Activated CD4-positive, alpha-beta T cell treated with anti-CD3 and anti-CD28 coated beads, Interleukin-2, amount 10 ng/mL, durations not matched to agents 7 days and 5 days (primary cell): ENCODE data around the gene ARVCF. TPM values are rescaled to one million over a fixed set of nuclear protein-coding genes. Genes with fewer than 3 reads are reported as not detected.

Experiments
- CTCF ChIA-PET: fragments of 350-600 bp; sonication (Branson Sonifier 250); formaldehyde crosslinking; loops from one replicate; lab custom pipeline; 2021; ENCODE audit warnings: antibody characterized with exemption; lab: Charles Lee
- POLR2A ChIA-PET: fragments of 350-600 bp; sonication (Branson Sonifier 250); formaldehyde crosslinking; loops from one replicate; lab custom pipeline; 2021; ENCODE audit warnings: antibody characterized with exemption; lab: Charles Lee
- DNase-seq: peaks from one replicate; pipeline ENCODE4 v3.0.0-alpha.2; 2020
- H3K27ac Mint-ChIP-seq: one replicate; pipeline ENCODE4 v1.8.0; 2021; ENCODE audit warnings: mild to moderate bottlenecking, moderate library complexity, mixed read lengths
- H3K27me3 Mint-ChIP-seq: one replicate; pipeline ENCODE4 v1.8.0; 2021; ENCODE audit warnings: mixed read lengths
- H3K36me3 Mint-ChIP-seq: one replicate; pipeline ENCODE4 v1.8.0; 2021; ENCODE audit warnings: low read depth, mixed read lengths
- H3K4me1 Mint-ChIP-seq: one replicate; pipeline ENCODE4 v1.8.0; 2021; ENCODE audit warnings: mixed read lengths
- H3K4me3 Mint-ChIP-seq: one replicate; pipeline ENCODE4 v1.8.0; 2021; ENCODE audit warnings: mild to moderate bottlenecking, moderate library complexity, mixed read lengths
- H3K9me3 Mint-ChIP-seq: one replicate; pipeline ENCODE4 v1.8.0; 2021; ENCODE audit warnings: mixed read lengths
- total RNA-seq, 2 experiments: library from RNA; stranded (reverse); gene quantifications; one replicate each; pipeline ENCODE4 v1.2.3, GENCODE V29; 2021

ARVCF gene
- total RNA-seq, 2 experiments from 2014 or later, result 0.89 to 1.2 TPM

- no peak overlapping the region for H3K4me3 Mint-ChIP-seq
- no peaks in the 10 kb centered on the region for H3K4me1 Mint-ChIP-seq
- peaks cover 15% of the 10 kb centered on the region for H3K9me3 Mint-ChIP-seq
- H3K36me3 Mint-ChIP-seq, result peaks cover 38% of the 10 kb centered on the region
- ChIA-PET POLR2A (no interaction called here), CTCF (interaction anchor here (0.7 kb wide), 1 partner anchor 48 kb away, joined by 3 read pairs; no protein-coding TSS in a partner anchor)
- no peak for DNase-seq
- no peak overlapping the region for H3K27ac Mint-ChIP-seq
- no peaks in the 10 kb centered on the region for H3K27me3 Mint-ChIP-seq
Measured at GRCh38 chr22:20043997-20044342, 27.3 kb upstream of the ARVCF start.

GRCh38 chr22:20043057-20043996 is 26.7 kb upstream of the ARVCF start:
- ChIA-PET POLR2A (no interaction called here), CTCF (no interaction called here)
- no peak overlapping the region for H3K4me3 Mint-ChIP-seq
- H3K27me3 Mint-ChIP-seq, result no peaks in the 10 kb centered on the region
- H3K9me3 Mint-ChIP-seq, result peaks cover 10% of the 10 kb centered on the region
- no peaks in the 10 kb centered on the region for H3K4me1 Mint-ChIP-seq
- DNase-seq, result no peak
- no peak overlapping the region for H3K27ac Mint-ChIP-seq
- peaks cover 32% of the 10 kb centered on the region for H3K36me3 Mint-ChIP-seq

- no peaks in the 10 kb centered on the region for H3K9me3 Mint-ChIP-seq
- no peak overlapping the region for H3K4me3 Mint-ChIP-seq
- no peaks in the 10 kb centered on the region for H3K27me3 Mint-ChIP-seq
- CTCF ChIA-PET, result interaction anchor here (1.2 to 1.6 kb wide), 2 partner anchors 17 to 19 kb away, joined by 3 read pairs; partner anchors contain the start of gene TANGO2
- no peak overlapping the region for H3K27ac Mint-ChIP-seq
- peaks cover 19% of the 10 kb centered on the region for H3K36me3 Mint-ChIP-seq
- no peak for DNase-seq
- POLR2A ChIA-PET, result no interaction called here
- peaks cover 2% of the 10 kb centered on the region for H3K4me1 Mint-ChIP-seq
Measured at GRCh38 chr22:20040327-20041200, 23.9 kb upstream of the ARVCF start.

GRCh38 chr22:20039683-20040325 is 23.2 kb upstream of the ARVCF start:
- no peaks in the 10 kb centered on the region for H3K27me3 Mint-ChIP-seq
- no peak for DNase-seq
- no peak overlapping the region for H3K27ac Mint-ChIP-seq

GRCh38 chr22:20038574-20038973 is 22.0 kb upstream of the ARVCF start:
- H3K36me3 Mint-ChIP-seq, result peaks cover 19% of the 10 kb centered on the region
- POLR2A ChIA-PET, result no interaction called here
- CTCF ChIA-PET, result interaction anchor here (0.6 kb wide), 1 partner anchor 10 kb away, joined by 4 read pairs; no protein-coding TSS in a partner anchor
- H3K27ac Mint-ChIP-seq, result no peak overlapping the region
- no peaks in the 10 kb centered on the region for H3K27me3 Mint-ChIP-seq
- H3K4me1 Mint-ChIP-seq, result peaks cover 4% of the 10 kb centered on the region
- H3K9me3 Mint-ChIP-seq, result no peaks in the 10 kb centered on the region
- no peak for DNase-seq
- no peak overlapping the region for H3K4me3 Mint-ChIP-seq

More at GRCh38 chr22:20039683-20040325, 23.2 kb upstream of the ARVCF start:
- Mint-ChIP-seq H3K4me1 (peaks cover 2% of the 10 kb centered on the region), H3K36me3 (peaks cover 19% of the 10 kb centered on the region), H3K9me3 (no peaks in the 10 kb centered on the region), H3K4me3 (no peak overlapping the region)
- POLR2A ChIA-PET, result no interaction called here
- CTCF ChIA-PET, result interaction anchor here (1.0 to 1.6 kb wide), 3 partner anchors 17 to 20 kb away, joined by 3 to 5 read pairs (median 3); partner anchors contain the start of gene TANGO2

- no peaks in the 10 kb centered on the region for H3K9me3 Mint-ChIP-seq
- peaks cover 19% of the 10 kb centered on the region for H3K36me3 Mint-ChIP-seq
- no peak overlapping the region for H3K27ac Mint-ChIP-seq
- ChIA-PET POLR2A (no interaction called here), CTCF (interaction anchor here (0.7 kb wide), 1 partner anchor 35 kb away, joined by 3 read pairs; no protein-coding TSS in a partner anchor)
- H3K27me3 Mint-ChIP-seq, result no peaks in the 10 kb centered on the region
- H3K4me3 Mint-ChIP-seq, result no peak overlapping the region
- peaks cover 7% of the 10 kb centered on the region for H3K4me1 Mint-ChIP-seq
- no peak for DNase-seq
Measured at GRCh38 chr22:20037419-20037818, 20.8 kb upstream of the ARVCF start.

GRCh38 chr22:20036535-20037392 is 20.1 kb upstream of the ARVCF start:
- ChIA-PET CTCF (interaction anchor here (0.7 kb wide), 2 partner anchors 12 to 36 kb away, joined by 3 read pairs; no protein-coding TSS in a partner anchor), POLR2A (no interaction called here)
- no peak for DNase-seq
- no peaks in the 10 kb centered on the region for H3K27me3 Mint-ChIP-seq
- H3K27ac Mint-ChIP-seq, result no peak overlapping the region
- H3K4me1 Mint-ChIP-seq, result peaks cover 14% of the 10 kb centered on the region
- peaks cover 19% of the 10 kb centered on the region for H3K36me3 Mint-ChIP-seq
- H3K9me3 Mint-ChIP-seq, result no peaks in the 10 kb centered on the region
- no peak overlapping the region for H3K4me3 Mint-ChIP-seq

GRCh38 chr22:20036084-20036482 is 19.5 kb upstream of the ARVCF start:
- H3K4me1 Mint-ChIP-seq, result peaks cover 19% of the 10 kb centered on the region
- no peaks in the 10 kb centered on the region for H3K9me3 Mint-ChIP-seq
- DNase-seq, result no peak
- ChIA-PET CTCF (interaction anchor here (0.7 kb wide), 1 partner anchor 12 kb away, joined by 3 read pairs; no protein-coding TSS in a partner anchor), POLR2A (no interaction called here)
- H3K27me3 Mint-ChIP-seq, result no peaks in the 10 kb centered on the region
- H3K27ac Mint-ChIP-seq, result no peak overlapping the region
- H3K4me3 Mint-ChIP-seq, result no peak overlapping the region
- H3K36me3 Mint-ChIP-seq, result peaks cover 23% of the 10 kb centered on the region

GRCh38 chr22:20035375-20036083 is 18.9 kb upstream of the ARVCF start:
- H3K27ac Mint-ChIP-seq, result no peak overlapping the region

GRCh38 chr22:20034143-20034542 is 17.5 kb upstream of the ARVCF start:
- CTCF ChIA-PET, result interaction anchor here (0.8 to 1.5 kb wide), 2 partner anchors 12 to 37 kb away, joined by 3 to 4 read pairs; no protein-coding TSS in a partner anchor

More at GRCh38 chr22:20035375-20036083, 18.9 kb upstream of the ARVCF start:
- Mint-ChIP-seq H3K4me1 (peaks cover 19% of the 10 kb centered on the region), H3K9me3 (no peaks in the 10 kb centered on the region), H3K4me3 (no peak overlapping the region), H3K27me3 (no peaks in the 10 kb centered on the region), H3K36me3 (peaks cover 23% of the 10 kb centered on the region)
- ChIA-PET POLR2A (no interaction called here), CTCF (no interaction called here)
- DNase-seq, result no peak

More at GRCh38 chr22:20034143-20034542, 17.5 kb upstream of the ARVCF start:
- Mint-ChIP-seq H3K27me3 (no peaks in the 10 kb centered on the region), H3K4me1 (peaks cover 22% of the 10 kb centered on the region), H3K4me3 (no peak overlapping the region), H3K36me3 (peaks cover 15% of the 10 kb centered on the region), H3K9me3 (no peaks in the 10 kb centered on the region), H3K27ac (no peak overlapping the region)
- POLR2A ChIA-PET, result interaction anchor here (0.6 kb wide), 1 partner anchor 56 kb away, joined by 6 read pairs; no protein-coding TSS in a partner anchor
- no peak for DNase-seq
